ENCODE measurements around the gene CPOX.

CPOX gene

DNA sequence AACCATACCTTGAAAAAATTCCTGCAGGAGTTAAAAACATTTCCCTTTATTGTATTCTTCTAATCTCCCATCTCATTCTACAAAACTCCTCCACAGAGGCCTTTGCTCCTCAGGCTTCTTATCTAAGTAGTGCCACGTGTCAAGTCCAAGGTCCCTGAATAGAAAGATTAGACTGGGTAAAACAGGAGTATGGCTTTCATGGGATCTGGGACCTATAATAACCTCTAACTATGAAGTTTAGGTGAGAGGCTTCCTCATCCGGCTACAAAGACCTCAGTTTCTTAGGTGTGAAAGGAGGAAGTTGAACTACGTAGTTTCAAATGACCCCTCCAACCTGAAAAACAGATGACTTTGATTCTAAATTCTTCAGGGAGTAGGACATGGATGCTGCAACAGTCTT is 41.7 kb downstream of the CPOX start:
- H3K4me3 ChIP-seq (ENCODE audit: low read depth, low read length), result peak overlapping the region; percentile 40
- TF ChIP-seq CTCF (IDR thresholded peaks at IDR 0.05; ENCODE audit: borderline replicate concordance, insufficient read depth, low read depth, low read length), result no peak

GRCh38 chr3:98551236-98551635 is 42.2 kb downstream of the CPOX start:
- H3K4me3 ChIP-seq (ENCODE audit: low read depth, low read length), result peak overlapping the region; percentile 15
- TF ChIP-seq CTCF (IDR thresholded peaks at IDR 0.05; ENCODE audit: borderline replicate concordance, insufficient read depth, low read depth, low read length), result no peak

DNA sequence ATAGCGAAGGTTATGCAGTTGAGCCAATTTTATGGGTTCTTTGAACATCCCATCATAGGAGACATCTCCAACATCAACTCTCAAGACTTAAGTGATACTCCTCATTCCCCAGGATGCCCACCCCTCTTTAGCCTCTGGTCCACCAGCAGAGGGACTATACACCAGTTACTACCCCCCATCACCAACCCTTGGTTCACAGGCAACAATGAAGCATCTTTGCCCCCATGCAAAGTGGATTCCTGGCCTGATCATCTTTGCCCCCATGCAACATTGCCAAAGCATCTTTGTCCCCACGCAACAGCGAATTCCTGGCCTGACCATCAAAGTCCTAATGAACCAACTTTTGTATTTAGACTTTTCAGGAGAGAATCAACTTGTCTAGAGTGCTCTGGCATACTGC is 42.6 kb downstream of the CPOX start:
- TF ChIP-seq CTCF (IDR thresholded peaks at IDR 0.05; ENCODE audit: borderline replicate concordance, insufficient read depth, low read depth, low read length), result no peak
- H3K4me3 ChIP-seq (ENCODE audit: low read depth, low read length), result peak overlapping the region; percentile 15

- TF ChIP-seq CTCF (IDR thresholded peaks at IDR 0.05; ENCODE audit: borderline replicate concordance, insufficient read depth, low read depth, low read length), result no peak
- H3K4me3 ChIP-seq (ENCODE audit: low read depth, low read length), result no peak overlapping the region
Measured at GRCh38 chr3:98548544-98548943, 44.9 kb downstream of the CPOX start.

DNA sequence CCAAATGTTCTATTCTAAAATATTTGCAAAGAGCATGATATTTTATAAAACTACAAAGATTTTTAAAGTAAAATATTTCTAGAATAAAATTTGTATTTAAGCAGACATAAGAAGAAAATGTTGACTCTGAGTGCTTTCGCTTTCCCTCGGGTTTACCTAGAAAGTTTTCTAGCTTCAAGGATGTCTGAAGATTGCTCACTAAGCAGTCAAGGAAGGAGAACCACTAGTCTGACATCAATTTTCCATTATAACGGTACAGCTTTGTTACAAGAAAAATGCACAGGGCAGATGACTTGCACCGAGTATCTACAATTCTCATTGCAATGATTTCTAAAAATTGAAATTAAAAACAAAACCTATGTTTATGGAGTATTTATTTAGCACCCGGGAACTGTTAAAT is 47.5 kb downstream of the CPOX start:
- TF ChIP-seq CTCF (IDR thresholded peaks at IDR 0.05; ENCODE audit: borderline replicate concordance, insufficient read depth, low read depth, low read length), result no peak
- H3K4me3 ChIP-seq (ENCODE audit: low read depth, low read length), result peak overlapping the region; percentile 27

GRCh38 chr3:98542623-98543022 is 50.8 kb downstream of the CPOX start:
- H3K4me3 ChIP-seq (ENCODE audit: low read depth, low read length), result no peak overlapping the region
- TF ChIP-seq CTCF (IDR thresholded peaks at IDR 0.05; ENCODE audit: borderline replicate concordance, insufficient read depth, low read depth, low read length), result no peak

GRCh38 chr3:98541695-98542094 is 51.7 kb downstream of the CPOX start:
- H3K4me3 ChIP-seq (ENCODE audit: low read depth, low read length), result no peak overlapping the region
- TF ChIP-seq CTCF (IDR thresholded peaks at IDR 0.05; ENCODE audit: borderline replicate concordance, insufficient read depth, low read depth, low read length), result no peak

All from GM12875 (cell line).